Heart right ventricle (tissue), 16 donors: ENCODE results near the gene PTPRD. TPM values are rescaled to one million over a fixed set of nuclear protein-coding genes. Genes with fewer than 3 reads are reported as not detected.

ENCODE experiments used
- ATAC-seq, 8 donors: fragments of 200-7000 bp; cut with Tn5 transposase; one replicate each; pipeline ENCODE4 v1.9.1; 2020; ENCODE audit warnings: mild to moderate bottlenecking in 8 of 8, moderate library complexity in 8 of 8, moderate number of reproducible peaks in 1 of 8
- DNase-seq, 2 donors: peaks; one replicate each; pipeline ENCODE4 v3.0.0-alpha.2; 2020
- H3K27ac ChIP-seq, 10 donors: fragments of 200-600 bp; sonication (generic) in 2 of 10; one replicate each; pipeline versions ENCODE4 v1.5.0 to v1.8.0; 2020 to 2022; ENCODE audit warnings: mild to moderate bottlenecking in 3 of 10
- H3K27me3 ChIP-seq, 7 donors: fragments of 200-600 bp; one replicate each; pipeline ENCODE4 v1.8.0; 2021 to 2022; ENCODE audit warnings: mild to moderate bottlenecking in 2 of 7
- H3K36me3 ChIP-seq, 9 donors: fragments of 200-600 bp; sonication (generic) in 1 of 9; one replicate each; pipeline versions ENCODE4 v1.5.0 to v1.8.0; 2020 to 2022; ENCODE audit warnings: mild to moderate bottlenecking in 2 of 9
- H3K4me1 ChIP-seq, 9 donors: fragments of 200-600 bp; sonication (generic) in 1 of 9; one replicate each; pipeline versions ENCODE4 v1.5.0 to v1.8.0; 2020 to 2022; ENCODE audit warnings: mild to moderate bottlenecking in 4 of 9
- H3K4me3 ChIP-seq, 10 donors: fragments of 200-600 bp; sonication (generic) in 2 of 10; one replicate each; pipeline versions ENCODE4 v1.5.0 to v1.8.0; 2020 to 2022; ENCODE audit warnings: mild to moderate bottlenecking in 7 of 10, moderate library complexity in 2 of 10
- H3K9me3 ChIP-seq, 11 donors: fragments of 200-600 bp in 10 of 11; sonication (generic) in 2 of 11; one replicate each; pipeline versions ENCODE4 v1.5.0 to v1.8.0; 2013 to 2022; ENCODE audit warnings: mild to moderate bottlenecking in 2 of 11, control low read depth in 1 of 11, moderate library complexity in 1 of 11
- WGBS, 2 donors: extraction: QIAGEN DNeasy Blood & Tissue Kit; methylation state at CpG; one replicate each; pipeline ENCODE4 v1.1.7; 2013; ENCODE audit warnings: inconsistent platforms in 1 of 2; 5-methylcytosine and 5-hydroxymethylcytosine counted together
- intact Hi-C, 10 donors: fragments of 100-400 bp; cut with DNase I; formaldehyde crosslinking; loops; one replicate each; pipeline versions ENCODE4 v1.11.1 to v1.14.2; 2022
- polyA plus RNA-seq, 2 donors: library from polyadenylated mRNA; stranded (reverse); fragments of 200-250 nt; gene quantifications; one replicate each; pipeline ENCODE4 v1.2.3, GENCODE V29; 2013
- total RNA-seq, 10 donors: library from RNA; stranded (reverse); fragmentation: NEBNext Ultra II Directional in 3 of 10; extraction: Animal tissue kit (Norgen Biotek cat#: 25700) in 3 of 10; gene quantifications; one replicate each; pipeline versions ENCODE4 v1.2.1 to v1.2.4, GENCODE V29; 2021 to 2023
- TF ChIP-seq, protein P1 (sequence below), 9 donors: fragments of 200-600 bp; sonication (generic) in 2 of 9; IDR thresholded peaks; one replicate each; pipeline versions ENCODE4 v1.5.0 to v1.8.0; 2021 to 2022; ENCODE audit warnings: antibody characterized with exemption in 9 of 9, mild to moderate bottlenecking in 5 of 9, moderate library complexity in 1 of 9
- donor health status: Arrhythmogenic right ventricular cardiomyopathy.
- donor health status: ischemic (EF 13 %, LVEDD 7.1; RV severe dilation, severe dysfunction).
- donor health status: healthy with polysubstance abuse.
- donor health status: DM: no; HTN: yes; CAD: no.
- donor health status: DM: no; HTN: no; CAD: no.
- donor health status: ischemic (EF 25% LVEDD 6.9; RV normal size, moderate dysfunction).
- donor health status: ischemic (EF 25% LVEDD 5.7; RV mildly dilated, moderate dysfunction).
- donor health status: healthy.
- donor health status: DM: yes; HTN: yes; CAD: no.
- donor health status: Ischemic cardiomyopathy.
- donor health status: ischemic (EF 35%, LVEDD 5.7; RV mildly dilated, moderate dysfunction).
- donor health status: nonischemic (EF 11% LVEDD 7.7; RV severe dilation, severe dysfunction).
- donor health status: DM: yes; HTN: yes; CAD: no.
- donor health status: PGD.
- donor health status: ischemic (EF 29% LVEDD 5.4; RV normal size, mild dysfunction).
- donor health status: nonischemic (EF 23%, LVEDD 6.1; RV moderate dilation, normal function).

The PTPRD gene
- total and polyA plus RNA-seq, 12 donors = 1.4 to 25.2 (median 13.0) TPM

DNA sequence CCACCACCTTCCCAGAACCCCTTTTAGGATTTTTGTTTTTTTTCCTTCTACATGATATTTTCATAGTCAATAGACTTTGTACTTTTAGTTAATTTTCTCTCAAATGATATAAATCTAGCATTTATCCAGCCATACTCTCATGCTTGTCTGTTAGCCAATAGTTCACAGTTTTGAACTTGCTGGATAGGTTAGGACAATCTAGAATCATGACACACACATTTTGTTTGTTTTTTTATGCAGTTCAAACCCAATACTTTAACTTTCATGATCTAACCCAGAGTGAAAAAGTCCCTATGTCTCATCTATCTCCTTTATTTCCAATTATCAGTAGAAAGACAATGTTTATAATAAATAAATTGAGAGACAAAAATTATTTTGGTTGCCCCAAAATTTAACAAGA is 2303.5 kb downstream of the PTPRD start:
- no peak overlapping the region for H3K4me3 ChIP-seq
- DNase-seq (no peak), ATAC-seq (no peak)
- intact Hi-C loops = no loop called here
- no peak overlapping the region for H3K27ac ChIP-seq
- peaks cover 0 to 49% (median 12%) of the 10 kb centered on the region in 11 donors for H3K9me3 ChIP-seq
- no peaks in the 10 kb centered on the region for H3K36me3 ChIP-seq
- TF ChIP-seq, protein P1, sequence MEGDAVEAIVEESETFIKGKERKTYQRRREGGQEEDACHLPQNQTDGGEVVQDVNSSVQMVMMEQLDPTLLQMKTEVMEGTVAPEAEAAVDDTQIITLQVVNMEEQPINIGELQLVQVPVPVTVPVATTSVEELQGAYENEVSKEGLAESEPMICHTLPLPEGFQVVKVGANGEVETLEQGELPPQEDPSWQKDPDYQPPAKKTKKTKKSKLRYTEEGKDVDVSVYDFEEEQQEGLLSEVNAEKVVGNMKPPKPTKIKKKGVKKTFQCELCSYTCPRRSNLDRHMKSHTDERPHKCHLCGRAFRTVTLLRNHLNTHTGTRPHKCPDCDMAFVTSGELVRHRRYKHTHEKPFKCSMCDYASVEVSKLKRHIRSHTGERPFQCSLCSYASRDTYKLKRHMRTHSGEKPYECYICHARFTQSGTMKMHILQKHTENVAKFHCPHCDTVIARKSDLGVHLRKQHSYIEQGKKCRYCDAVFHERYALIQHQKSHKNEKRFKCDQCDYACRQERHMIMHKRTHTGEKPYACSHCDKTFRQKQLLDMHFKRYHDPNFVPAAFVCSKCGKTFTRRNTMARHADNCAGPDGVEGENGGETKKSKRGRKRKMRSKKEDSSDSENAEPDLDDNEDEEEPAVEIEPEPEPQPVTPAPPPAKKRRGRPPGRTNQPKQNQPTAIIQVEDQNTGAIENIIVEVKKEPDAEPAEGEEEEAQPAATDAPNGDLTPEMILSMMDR (IDR thresholded peaks at IDR 0.05) = no peak
- no peaks in the 10 kb centered on the region for H3K27me3 ChIP-seq
- H3K4me1 ChIP-seq = no peaks in the 10 kb centered on the region

DNA sequence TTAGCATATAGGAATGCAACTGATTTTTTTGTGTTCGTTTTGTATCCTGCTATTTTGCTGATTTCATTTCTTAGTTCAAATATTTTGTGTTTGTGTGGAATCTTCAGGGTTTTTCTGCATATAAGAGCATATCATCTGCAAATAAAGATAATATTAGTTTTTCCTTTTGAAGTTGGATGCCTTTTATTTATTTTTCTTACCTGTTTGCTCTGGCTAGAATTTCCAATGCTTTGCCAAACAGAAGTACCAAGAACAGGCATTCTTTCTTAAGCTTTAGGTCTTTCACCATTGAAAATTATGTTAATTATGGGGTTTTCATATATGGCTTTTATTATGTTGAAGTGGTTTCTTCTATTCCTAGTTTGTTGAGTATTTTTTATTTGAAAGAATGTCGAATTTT is 2308.1 kb downstream of the PTPRD start:
- no peaks in the 10 kb centered on the region for H3K27me3 ChIP-seq
- no peaks in the 10 kb centered on the region for H3K36me3 ChIP-seq
- no peak overlapping the region for H3K27ac ChIP-seq
- WGBS, 2 donors = 57 to 66% methylated on average over 2 of the region's 2 CpGs
- ATAC-seq = no peak
- H3K4me1 ChIP-seq = no peaks in the 10 kb centered on the region
- intact Hi-C loops = no loop called here
- TF ChIP-seq, protein P1 (IDR thresholded peaks at IDR 0.05) = no peak
- H3K4me3 ChIP-seq = no peak overlapping the region
- no peak for DNase-seq
- H3K9me3 ChIP-seq = peaks cover 0 to 39% (median 14%) of the 10 kb centered on the region in 11 donors

DNA sequence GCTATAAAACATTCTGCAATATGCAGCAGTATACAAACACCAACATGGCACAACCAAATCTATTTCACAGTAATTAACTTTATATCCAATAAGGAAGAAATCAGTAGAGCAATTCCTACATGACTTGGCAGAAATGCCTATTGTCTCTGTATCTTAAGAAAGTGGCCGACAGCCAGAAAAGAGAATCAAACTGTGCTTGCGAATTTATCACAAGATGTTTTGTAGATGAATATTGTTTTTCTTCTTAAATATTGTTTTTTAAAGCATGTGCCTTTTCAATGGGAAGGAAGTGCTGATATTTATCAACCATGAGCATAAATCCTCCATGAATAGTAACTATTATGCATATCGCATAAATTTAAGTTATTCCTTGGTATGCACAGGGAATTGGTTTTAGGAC is 2311.5 kb downstream of the PTPRD start:
- H3K4me1 ChIP-seq = no peaks in the 10 kb centered on the region
- intact Hi-C loops = no loop called here
- H3K36me3 ChIP-seq = no peaks in the 10 kb centered on the region
- TF ChIP-seq, protein P1 (IDR thresholded peaks at IDR 0.05) = no peak
- ATAC-seq (no peak), DNase-seq (no peak)
- H3K4me3 ChIP-seq = no peak overlapping the region
- WGBS, 2 donors = 79 to 81% methylated on average over 3 of the region's 3 CpGs
- H3K27me3 ChIP-seq = no peaks in the 10 kb centered on the region
- no peak overlapping the region for H3K27ac ChIP-seq
- H3K9me3 ChIP-seq = peaks cover 0 to 20% (median 6%) of the 10 kb centered on the region in 11 donors

DNA sequence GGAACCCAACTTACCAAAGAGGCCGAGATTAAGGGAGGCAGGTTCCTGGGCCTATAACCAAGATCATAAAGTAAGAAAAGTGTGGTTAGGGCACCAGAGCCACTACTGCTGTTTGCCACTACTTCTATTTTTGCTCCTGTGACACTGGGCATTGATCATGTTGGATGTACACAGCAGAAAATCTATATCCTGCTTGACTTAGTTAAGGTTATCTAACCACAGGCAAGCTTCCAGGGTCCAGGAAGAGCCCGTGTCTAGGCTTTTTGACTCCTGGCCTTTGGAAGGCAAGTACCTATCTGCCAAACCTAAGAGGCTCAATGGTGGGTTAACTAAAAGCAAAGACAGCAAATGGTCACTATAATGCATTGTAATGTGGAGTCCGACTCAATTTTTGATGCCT is 2315.8 kb downstream of the PTPRD start:
- no peak for DNase-seq
- no peaks in the 10 kb centered on the region for H3K4me1 ChIP-seq
- ATAC-seq = no peak
- H3K36me3 ChIP-seq = no peaks in the 10 kb centered on the region
- 83 to 85% methylated on average over 3 of the region's 3 CpGs for WGBS, 2 donors
- H3K4me3 ChIP-seq = no peak overlapping the region
- no peaks in the 10 kb centered on the region for H3K27me3 ChIP-seq
- H3K9me3 ChIP-seq = no peaks in the 10 kb centered on the region
- TF ChIP-seq, protein P1 (IDR thresholded peaks at IDR 0.05) = no peak
- H3K27ac ChIP-seq = no peak overlapping the region
- intact Hi-C loops = no loop called here

DNA sequence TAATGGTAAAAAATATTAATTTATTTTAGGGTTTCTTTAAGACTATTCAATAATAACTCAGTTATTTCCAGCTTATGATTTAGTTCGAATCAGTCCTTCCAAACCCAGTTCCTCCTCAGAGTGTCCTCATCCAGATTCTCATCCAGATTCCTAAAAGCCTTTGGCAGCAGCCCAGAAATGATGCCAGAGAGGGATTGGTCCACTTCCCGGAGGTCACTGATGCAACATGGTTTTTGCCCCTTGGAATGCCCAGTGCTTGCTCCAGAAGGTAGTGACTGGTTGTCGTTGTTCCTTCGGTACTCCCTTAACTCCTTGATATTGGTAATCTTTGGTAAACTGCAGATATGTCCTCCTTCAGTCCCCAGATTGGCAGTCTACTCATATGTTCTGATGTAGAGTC is 2320.1 kb downstream of the PTPRD start:
- DNase-seq (no peak), ATAC-seq (no peak)
- WGBS, 2 donors = 80 to 86% methylated on average over 4 of the region's 4 CpGs
- Histone ChIP-seq H3K4me3 (no peak overlapping the region), H3K27me3 (no peaks in the 10 kb centered on the region), H3K36me3 (no peaks in the 10 kb centered on the region), H3K4me1 (no peaks in the 10 kb centered on the region), H3K27ac (no peak overlapping the region), H3K9me3 (no peaks in the 10 kb centered on the region)
- TF ChIP-seq, protein P1 (IDR thresholded peaks at IDR 0.05) = no peak
- intact Hi-C loops = no loop called here
